Brain microvascular endothelial cell (primary cell): Measurements from ENCODE around the gene DPT.

Experiments
- DNase-seq: peaks from one replicate; pipeline ENCODE4 v3.0.0-alpha.2; 2020
- H3K27ac ChIP-seq: fragments of 250-450 bp; sonication (Bioruptor Pico); 2 replicates; pipeline ENCODE4 v1.5.1; 2020; ENCODE audit warnings: mild to moderate bottlenecking, moderate library complexity
- H3K27me3 ChIP-seq: fragments of 250-450 bp; sonication (Bioruptor Pico); replicated peaks from 2 replicates; pipeline ENCODE4 v1.5.1; 2020; ENCODE audit warnings: mild to moderate bottlenecking
- H3K36me3 ChIP-seq: fragments of 250-450 bp; sonication (Bioruptor Pico); replicated peaks from 2 replicates; pipeline ENCODE4 v1.5.1; 2020; ENCODE audit warnings: mild to moderate bottlenecking
- H3K4me3 ChIP-seq: 2 replicates; pipeline ENCODE4 v1.5.1; 2011; ENCODE audit warnings: low read depth, mild to moderate bottlenecking, control low read depth, low read length, moderate library complexity
- in situ Hi-C: cut with HindIII; loops from 2 replicates; pipeline ENCODE4 v1.10.0; 2017; ENCODE audit warnings: low sequenced_read_pairs, low pct_ligation_motif_present
- TF ChIP-seq, protein P1 (sequence below): IDR thresholded peaks from 2 replicates; pipeline ENCODE4 v1.5.1; 2011; ENCODE audit warnings: low read depth, mild to moderate bottlenecking, moderate library complexity, low read length, control low read depth, inconsistent platforms; ENCODE audit errors: missing control alignments

Gene DPT

DNA sequence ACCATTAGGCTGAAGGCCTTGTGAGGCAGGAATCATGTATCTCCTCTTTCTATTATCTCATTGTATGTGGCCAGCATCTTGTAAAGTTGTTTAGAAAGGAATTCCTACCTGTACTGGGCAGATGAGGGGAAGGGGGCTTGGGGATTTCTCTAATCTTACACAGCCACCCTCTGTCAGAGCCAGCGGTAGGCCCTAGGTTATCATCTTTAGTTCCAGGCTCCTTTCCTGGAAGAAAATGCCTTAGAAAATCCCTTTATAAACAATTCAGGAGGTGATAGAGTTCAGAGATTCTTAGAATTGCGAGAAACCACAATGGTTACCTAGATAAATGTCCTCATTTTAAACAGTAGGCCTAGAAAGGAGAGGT lies 35.2 kb downstream of the DPT start:
- H3K36me3 ChIP-seq, result no peaks in the 10 kb centered on the region
- no peak overlapping the region for H3K27ac ChIP-seq
- no peaks in the 10 kb centered on the region for H3K27me3 ChIP-seq
- TF ChIP-seq, protein P1, sequence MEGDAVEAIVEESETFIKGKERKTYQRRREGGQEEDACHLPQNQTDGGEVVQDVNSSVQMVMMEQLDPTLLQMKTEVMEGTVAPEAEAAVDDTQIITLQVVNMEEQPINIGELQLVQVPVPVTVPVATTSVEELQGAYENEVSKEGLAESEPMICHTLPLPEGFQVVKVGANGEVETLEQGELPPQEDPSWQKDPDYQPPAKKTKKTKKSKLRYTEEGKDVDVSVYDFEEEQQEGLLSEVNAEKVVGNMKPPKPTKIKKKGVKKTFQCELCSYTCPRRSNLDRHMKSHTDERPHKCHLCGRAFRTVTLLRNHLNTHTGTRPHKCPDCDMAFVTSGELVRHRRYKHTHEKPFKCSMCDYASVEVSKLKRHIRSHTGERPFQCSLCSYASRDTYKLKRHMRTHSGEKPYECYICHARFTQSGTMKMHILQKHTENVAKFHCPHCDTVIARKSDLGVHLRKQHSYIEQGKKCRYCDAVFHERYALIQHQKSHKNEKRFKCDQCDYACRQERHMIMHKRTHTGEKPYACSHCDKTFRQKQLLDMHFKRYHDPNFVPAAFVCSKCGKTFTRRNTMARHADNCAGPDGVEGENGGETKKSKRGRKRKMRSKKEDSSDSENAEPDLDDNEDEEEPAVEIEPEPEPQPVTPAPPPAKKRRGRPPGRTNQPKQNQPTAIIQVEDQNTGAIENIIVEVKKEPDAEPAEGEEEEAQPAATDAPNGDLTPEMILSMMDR, result no peak
- in situ Hi-C loops, result no loop called here
- H3K4me3 ChIP-seq, result no peak overlapping the region
- DNase-seq, result no peak

DNA sequence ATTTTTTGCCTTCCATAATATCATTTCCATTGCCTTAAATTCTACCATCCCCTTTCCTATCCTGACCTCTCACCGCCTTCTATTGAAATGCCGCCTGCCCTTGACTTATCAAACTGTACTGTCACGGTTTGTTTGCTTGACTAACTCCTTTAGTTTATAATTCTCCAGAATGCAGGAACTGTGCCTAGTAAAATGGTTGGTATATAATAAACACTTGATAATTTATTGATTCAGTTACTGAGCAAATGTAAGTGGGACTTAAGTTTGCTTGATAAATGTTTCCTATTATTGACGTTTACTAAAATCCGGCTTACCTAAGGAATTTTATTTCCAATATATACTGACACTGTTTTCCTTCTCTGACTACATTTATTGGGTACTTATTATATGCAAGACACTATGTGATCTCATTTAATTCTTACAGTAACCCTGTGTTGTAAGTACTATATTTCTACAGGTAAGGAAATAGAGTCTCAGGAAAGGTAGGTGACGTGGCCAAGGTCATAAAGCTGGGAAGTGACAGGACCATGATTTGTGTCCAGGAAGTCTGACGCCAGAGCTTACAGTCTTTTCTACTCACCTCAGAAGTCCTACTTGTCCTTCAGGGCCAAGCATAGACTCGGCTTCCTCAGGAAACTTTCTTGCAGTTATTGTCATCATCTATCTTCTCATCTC lies 35.7 kb downstream of the DPT start:
- TF ChIP-seq, protein P1, result no peak
- no peak for DNase-seq
- Histone ChIP-seq H3K27ac (no peak overlapping the region), H3K36me3 (no peaks in the 10 kb centered on the region), H3K27me3 (no peaks in the 10 kb centered on the region), H3K4me3 (no peak overlapping the region)
- in situ Hi-C loops, result no loop called here

DNA sequence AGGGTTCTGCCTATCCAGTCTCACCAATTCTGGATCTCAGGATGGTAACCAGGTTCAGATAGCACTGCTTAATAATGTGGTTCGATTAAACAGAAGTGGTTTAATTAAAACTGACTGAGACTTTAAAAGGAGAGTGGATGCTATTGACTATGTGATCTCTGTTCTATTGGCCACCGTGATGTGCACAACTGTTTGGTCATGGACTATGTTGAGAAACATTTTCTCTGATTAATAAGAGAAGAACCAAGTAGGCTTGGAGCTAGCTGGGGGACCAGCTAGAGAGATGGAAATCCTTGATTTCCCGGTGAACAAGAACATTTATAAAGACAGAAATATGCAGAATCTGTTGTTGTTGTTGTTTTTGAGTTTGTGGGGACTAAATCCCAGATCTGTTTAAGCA lies 36.5 kb downstream of the DPT start:
- H3K27ac ChIP-seq, result no peak overlapping the region
- DNase-seq, result no peak
- no peaks in the 10 kb centered on the region for H3K27me3 ChIP-seq
- no peaks in the 10 kb centered on the region for H3K36me3 ChIP-seq
- TF ChIP-seq, protein P1, result no peak
- no peak overlapping the region for H3K4me3 ChIP-seq
- in situ Hi-C loops, result no loop called here

DNA sequence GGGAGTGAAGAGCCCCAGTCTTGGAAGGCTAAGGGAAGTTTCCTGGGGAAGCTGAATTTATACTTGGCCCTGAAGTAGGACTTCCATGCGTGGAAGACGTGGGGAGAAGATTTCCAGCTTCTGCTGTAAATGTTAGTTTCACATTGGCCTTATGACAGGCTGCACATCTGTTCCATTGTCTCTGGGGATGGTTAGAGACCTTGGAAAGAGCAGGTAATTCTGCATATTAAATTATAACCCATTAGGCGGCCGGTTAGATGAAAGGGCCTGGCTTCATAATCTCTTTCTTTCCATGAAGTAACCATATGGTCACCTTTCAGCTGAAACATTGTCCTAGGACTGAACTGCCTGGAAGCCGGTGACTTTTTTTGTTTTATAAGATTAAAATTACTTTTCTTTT lies 37.5 kb downstream of the DPT start:
- H3K27ac ChIP-seq, result no peak overlapping the region
- TF ChIP-seq, protein P1, result no peak
- no peak for DNase-seq
- H3K4me3 ChIP-seq, result no peak overlapping the region
- H3K36me3 ChIP-seq, result no peaks in the 10 kb centered on the region
- in situ Hi-C loops, result no loop called here
- H3K27me3 ChIP-seq, result no peaks in the 10 kb centered on the region

DNA sequence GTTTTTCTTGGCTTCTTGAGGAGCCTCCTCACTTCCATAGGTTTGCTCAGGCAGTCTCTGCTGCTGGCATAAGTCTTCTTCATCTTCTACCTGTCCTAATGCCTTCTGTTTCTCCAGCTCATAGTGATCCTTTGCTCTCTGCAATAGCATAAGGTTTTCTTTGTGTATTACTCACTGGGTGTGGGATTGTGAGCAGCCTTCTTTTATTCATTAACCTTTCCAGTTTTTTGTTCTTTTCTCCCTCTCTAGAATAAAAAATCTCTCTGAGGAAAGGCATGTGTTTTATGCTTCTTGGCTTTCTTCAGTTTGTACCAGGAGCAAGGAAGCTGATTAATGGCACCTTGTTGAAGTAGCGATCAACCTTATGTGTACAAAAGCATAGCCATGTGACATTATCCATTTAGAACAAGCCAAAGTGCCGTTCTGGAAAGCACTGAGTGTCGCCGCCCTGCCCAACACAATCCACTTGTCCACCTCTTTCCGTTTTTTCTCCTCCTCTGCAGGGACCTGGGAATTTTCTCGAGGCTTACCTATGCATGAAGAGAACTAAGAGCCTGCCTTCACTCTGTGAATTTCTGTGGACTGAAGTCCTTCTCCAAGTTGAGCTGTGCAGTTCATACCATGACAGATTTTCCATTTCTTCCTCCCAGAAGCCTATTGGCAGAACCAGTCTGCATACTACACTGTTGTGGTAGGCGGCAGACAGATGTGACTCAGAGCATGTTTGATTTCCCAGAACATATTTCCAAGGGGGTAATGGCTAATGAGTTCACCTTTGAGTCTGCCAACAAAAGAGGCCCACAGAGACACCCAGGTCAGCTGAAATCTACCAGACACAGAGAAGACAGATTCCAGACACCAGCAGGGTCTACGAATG lies 39.0 kb downstream of the DPT start:
- Histone ChIP-seq H3K27me3 (no peaks in the 10 kb centered on the region), H3K27ac (no peak overlapping the region), H3K4me3 (no peak overlapping the region), H3K36me3 (no peaks in the 10 kb centered on the region)
- no peak for DNase-seq
- in situ Hi-C loops, result no loop called here
- TF ChIP-seq, protein P1, result no peak
